ENCODE measurements around the gene DPP6.

Gene DPP6

GRCh38 chr7:154942691-154943090 lies 890.5 kb downstream of the DPP6 start:
- H3K9me3 ChIP-seq = no peaks in the 10 kb centered on the region
- H3K27me3 ChIP-seq = no peaks in the 10 kb centered on the region
- H3K36me3 ChIP-seq = peaks cover 47% of the 10 kb centered on the region
- H3K4me3 ChIP-seq (ENCODE audit: low read depth, low read length) = no peak overlapping the region
- no peak for TF ChIP-seq CTCF (IDR thresholded peaks at IDR 0.05; ENCODE audit: low read depth, low read length)
- no peak for DNase-seq
- H3K4me1 ChIP-seq = peaks cover 7% of the 10 kb centered on the region; the same call in 1 of the 2 replicates

Measured in BE2C (cell line).